HPDE6-E6E7 (cell line): ENCODE results near the gene ZNF98.

ENCODE experiments used
- DNase-seq: peaks from one replicate; pipeline ENCODE4 v3.0.0; 2011; ENCODE audit warnings: missing footprints; ENCODE audit errors: extremely low spot score

Gene ZNF98

GRCh38 chr19:22422211-22422610 is at the start of gene ZNF98:
ZNF98 (minus strand) TSS chr19:22422346; CDS start chr19:22422224, 122 bp downstream.
- DNase-seq: no peak

DNA sequence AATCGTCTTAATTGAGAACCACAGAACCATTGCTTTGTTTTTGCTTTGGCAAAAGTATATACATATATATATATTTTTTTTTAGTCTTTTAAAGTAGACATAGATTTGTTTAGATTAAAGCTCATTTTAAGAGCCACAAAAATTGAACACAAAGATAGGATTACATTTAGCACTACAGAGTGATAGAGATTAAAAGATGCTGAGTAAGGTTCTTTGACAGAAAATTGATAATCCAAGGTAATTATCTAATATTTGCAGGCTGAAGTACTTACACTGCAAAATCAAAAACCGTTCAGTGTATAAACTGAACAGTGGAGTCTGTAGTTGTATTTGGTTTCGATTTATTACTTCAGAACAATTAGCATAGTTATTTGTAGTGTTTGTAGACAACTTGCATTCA is 24.5 kb upstream of the ZNF98 start:
- no peak for DNase-seq

- DNase-seq: no peak
Observed at GRCh38 chr19:22438011-22438410, 15.9 kb upstream of the ZNF98 start.

- DNase-seq: no peak
Observed at GRCh38 chr19:22427960-22428913, 6.1 kb upstream of the ZNF98 start.

DNA sequence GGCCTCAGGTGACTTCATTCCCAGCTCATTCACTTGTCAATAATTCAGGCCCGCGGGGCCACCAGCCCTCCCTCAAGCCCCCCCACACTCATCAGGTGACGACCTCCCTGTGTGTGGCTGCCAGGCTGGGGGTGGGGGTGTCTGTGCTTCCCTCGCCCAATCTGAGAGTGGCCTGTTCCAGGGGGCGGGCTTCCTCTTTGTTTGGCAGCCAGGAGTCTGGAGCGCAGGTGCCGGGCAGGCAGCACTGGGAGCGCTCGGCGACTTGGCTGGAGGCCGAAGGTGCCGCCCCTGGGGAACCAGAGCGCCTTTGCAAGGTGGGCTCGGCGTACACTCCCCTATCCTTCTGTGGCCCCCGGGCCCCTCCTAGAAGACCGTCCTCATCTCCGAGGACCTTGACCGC is 5.4 kb upstream of the ZNF98 start:
- no peak for DNase-seq

- DNase-seq: no peak
Observed at GRCh38 chr19:22426901-22427300, 4.8 kb upstream of the ZNF98 start.

- DNase-seq: no peak
Observed at GRCh38 chr19:22421797-22422196, 349 bp downstream of the ZNF98 start.

DNA sequence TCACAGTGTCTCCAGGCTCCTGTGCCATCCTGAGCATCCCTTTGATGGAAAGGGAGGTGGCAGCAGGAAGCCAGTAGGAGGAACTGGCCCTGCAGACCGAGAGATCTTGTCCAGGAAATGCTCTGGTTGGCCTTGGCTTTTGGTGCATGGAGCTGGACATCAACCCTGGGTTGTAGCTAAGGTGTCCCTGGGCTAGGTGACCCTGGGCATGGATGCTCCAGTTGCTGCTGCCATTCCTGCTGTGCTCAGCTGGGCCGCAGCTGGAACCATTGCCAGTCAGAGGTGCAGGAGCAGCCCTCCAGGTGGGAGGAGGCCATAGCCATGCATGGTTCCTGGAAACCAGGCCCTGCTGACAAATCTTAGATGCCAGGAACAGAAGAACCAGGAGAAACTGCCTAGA is 67.5 kb downstream of the ZNF98 start:
- DNase-seq: no peak
